ENCODE data around the gene ROBO4. TPM values are rescaled to one million over a fixed set of nuclear protein-coding genes. Genes with fewer than 3 reads are reported as not detected.

Gene ROBO4
- total RNA-seq, 1 experiment from 2014 or later, result not detected

DNA sequence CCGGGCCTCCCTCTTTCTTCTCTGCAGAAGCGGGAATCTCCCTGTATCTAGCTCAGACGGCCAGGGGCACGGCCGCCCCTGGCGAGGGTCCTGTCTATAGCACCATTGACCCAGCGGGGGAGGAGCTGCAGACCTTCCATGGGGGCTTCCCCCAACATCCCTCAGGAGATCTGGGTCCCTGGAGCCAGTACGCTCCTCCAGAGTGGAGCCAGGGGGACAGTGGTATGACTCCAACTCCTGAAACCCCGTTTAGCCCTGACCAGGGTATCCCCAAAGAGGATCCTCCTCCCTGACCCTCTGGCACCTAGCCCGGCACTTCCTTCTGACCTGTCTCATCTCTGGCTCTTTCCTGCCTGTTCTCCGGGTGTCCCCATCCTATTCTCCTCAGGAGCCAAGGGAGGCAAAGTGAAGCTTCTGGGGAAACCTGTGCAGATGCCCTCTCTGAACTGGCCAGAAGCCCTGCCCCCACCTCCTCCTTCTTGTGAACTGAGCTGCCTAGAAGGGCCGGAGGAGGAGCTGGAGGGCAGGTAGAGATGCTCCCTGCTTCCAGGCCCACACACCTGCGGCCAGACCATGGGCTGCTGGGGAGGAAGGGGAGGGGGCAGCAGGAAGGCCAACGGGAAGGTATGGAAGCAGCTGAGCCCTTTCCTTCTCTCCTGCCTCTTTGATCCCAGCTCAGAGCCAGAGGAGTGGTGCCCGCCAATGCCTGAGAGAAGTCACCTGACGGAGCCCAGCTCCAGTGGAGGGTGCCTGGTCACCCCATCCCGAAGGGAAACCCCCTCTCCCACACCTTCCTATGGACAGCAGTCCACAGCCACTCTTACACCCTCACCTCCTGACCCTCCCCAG lies 19.5 kb downstream of the ROBO4 start:
- DNase-seq (ENCODE audit: low spot score), result no peak

DNA sequence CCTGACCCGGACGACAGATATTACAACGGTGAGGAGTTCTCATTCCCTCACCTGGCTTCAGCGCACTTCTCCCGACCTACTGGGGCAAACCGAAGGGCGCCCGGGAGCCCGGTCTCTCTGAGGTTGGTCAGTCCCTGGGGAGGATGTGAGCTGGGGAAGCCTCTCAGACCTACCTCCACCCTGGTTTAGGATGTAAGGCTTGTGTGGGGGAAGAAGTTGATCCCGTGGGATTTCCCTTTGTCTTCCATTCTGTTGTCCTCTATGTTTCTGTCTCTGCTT lies 20.1 kb downstream of the ROBO4 start:
- no peak for DNase-seq (ENCODE audit: low spot score)
- in situ Hi-C loops (cut with HindIII; ENCODE audit: low sequenced_read_pairs), result no loop called here

More for the DNA sequence above, 19.5 kb downstream of the ROBO4 start:
- in situ Hi-C loops (cut with HindIII; ENCODE audit: low sequenced_read_pairs), result no loop called here

DNA sequence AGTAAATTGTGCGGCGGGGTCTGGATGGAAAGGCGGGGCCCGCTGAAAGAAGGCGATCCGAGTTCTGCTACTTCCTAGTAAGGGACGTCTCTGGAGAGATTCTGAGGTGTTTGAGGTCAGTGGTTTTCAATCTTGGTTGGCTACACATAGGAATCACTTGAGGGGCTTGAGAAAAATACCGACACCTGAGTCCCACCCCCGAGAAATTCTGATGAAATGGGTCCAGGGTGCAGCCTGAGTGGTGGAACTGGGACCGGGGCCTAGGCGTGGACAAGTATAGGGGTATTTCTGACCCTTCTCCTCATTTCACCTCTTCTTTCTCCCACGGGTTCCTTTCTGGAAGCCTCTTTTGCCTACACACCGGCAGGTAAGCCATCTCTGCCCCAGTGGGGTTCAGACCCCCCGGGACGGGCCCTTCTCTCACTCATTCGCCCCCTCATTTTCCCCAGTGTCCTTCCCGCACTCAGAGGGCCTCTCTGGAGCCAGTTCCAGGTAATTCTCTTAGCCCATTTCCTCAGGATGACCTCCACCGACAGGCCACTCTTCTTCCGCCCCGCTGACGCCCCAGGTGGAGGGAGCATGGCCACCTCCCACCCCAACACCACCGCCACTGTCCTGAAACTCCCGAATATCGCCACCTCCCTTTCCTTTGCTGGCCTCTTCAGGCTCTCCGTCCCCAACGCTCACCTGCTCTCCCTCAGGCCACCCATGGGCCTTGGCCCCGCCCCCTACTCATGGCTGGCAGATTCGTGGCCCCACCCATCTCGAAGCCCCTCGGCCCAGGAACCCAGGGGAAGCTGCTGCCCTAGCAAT lies 20.6 kb downstream of the ROBO4 start:
- in situ Hi-C loops (cut with HindIII; ENCODE audit: low sequenced_read_pairs), result no loop called here
- DNase-seq (ENCODE audit: low spot score), result no peak

DNA sequence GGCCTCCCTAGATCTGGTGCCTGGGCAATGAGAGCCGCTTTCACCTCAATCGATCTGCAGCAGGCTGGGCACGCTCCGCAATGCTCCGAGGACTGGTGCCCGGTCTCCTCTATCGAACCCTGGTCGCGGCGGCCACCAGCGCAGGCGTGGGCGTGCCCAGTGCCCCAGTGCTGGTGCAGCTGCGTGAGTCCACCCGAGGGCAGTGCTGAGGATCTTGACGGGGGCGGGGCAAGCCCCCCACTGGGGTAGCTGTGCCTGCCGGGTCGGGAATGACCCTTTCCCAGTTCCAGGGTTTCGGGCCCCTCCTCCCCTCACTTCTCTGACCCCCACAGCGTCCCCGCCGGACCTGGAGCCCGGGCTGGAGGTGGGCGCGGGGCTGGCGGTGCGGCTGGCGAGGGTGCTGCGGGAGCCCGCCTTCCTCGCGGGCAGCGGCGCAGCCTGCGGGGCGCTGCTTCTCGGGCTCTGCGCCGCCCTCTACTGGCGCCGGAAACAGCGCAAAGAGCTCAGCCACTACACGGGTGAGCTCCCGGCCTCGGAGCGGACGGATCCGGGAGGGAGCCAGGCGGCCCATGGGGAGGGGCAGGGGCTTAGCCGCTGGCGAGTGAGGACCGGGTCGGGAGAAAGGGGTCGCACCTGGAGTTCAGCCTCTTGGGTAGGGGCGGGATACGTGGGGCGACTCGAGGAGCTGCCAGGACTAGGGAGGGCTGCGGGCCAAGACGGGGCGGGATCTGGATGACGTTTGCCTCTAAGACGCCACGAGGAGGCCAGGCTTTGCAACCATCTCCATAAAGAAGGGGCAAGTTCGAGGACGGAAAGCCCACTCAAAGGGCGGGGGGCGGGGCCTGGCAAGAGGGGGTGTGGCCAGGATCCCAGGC lies 21.5 kb downstream of the ROBO4 start:
- in situ Hi-C loops (cut with HindIII; ENCODE audit: low sequenced_read_pairs), result no loop called here
- peak; percentile 76 for DNase-seq (ENCODE audit: low spot score)

- DNase-seq (ENCODE audit: low spot score), result no peak
- in situ Hi-C loops (cut with HindIII; ENCODE audit: low sequenced_read_pairs), result no loop called here
Observed at GRCh38 chr11:124875401-124875800, 22.3 kb downstream of the ROBO4 start.

DNA sequence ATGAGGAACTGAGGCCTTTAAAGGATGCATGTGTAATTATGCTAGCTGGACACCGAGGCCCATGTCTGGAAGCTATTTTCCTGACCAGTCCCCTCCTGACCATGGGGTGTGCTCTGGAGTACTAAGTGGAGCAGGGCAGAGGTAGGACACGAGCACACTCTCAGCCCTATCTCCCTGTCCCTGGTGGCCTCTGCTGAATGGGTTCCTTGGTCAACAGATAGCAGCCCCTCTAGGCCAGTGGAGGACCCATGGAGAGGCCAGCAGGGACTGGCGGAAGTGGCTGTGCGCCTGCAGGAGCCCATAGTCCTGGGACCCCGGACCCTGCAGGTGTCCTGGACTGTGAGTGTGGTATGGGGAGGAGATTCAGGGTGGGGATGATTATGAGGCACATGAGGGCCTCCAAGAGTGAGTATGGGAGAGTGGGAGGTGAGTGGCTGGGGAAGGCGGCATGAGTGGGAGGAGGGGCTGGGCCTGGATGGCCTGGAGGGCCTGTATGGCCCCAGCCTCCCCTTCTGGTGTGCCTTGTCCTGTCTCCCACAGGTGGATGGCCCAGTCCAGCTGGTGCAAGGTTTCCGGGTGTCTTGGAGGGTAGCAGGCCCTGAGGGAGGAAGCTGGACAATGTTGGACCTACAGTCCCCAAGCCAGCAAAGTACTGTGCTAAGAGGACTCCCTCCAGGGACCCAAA lies 23.0 kb downstream of the ROBO4 start:
- in situ Hi-C loops (cut with HindIII; ENCODE audit: low sequenced_read_pairs), result no loop called here
- DNase-seq (ENCODE audit: low spot score), result no peak

GRCh38 chr11:124873951-124874350 lies 23.7 kb downstream of the ROBO4 start:
- in situ Hi-C loops (cut with HindIII; ENCODE audit: low sequenced_read_pairs), result no loop called here

GRCh38 chr11:124872741-124873140 lies 24.9 kb downstream of the ROBO4 start:
- in situ Hi-C loops (cut with HindIII; ENCODE audit: low sequenced_read_pairs), result no loop called here
- no peak for DNase-seq (ENCODE audit: low spot score)

More at GRCh38 chr11:124873951-124874350, 23.7 kb downstream of the ROBO4 start:
- DNase-seq (ENCODE audit: low spot score), result no peak

DNA sequence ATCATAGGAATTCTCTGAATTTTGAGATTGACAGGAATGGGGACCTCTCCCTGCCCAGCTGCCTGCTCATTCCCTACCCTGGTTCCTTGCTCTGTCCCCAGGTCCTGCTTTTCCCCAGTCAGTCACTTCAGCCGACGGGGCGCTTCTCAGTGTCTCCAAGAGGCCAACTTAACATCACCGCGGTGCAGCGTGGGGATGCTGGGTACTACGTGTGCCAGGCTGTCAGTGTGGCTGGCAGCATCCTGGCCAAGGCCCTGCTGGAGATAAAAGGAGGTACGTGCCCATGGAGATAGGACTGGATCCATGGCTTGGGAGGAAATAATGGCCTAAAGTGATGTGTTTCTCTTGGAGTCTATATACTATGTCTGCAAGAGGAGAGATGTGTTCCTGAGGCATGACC lies 25.4 kb downstream of the ROBO4 start:
- no peak for DNase-seq (ENCODE audit: low spot score)
- in situ Hi-C loops (cut with HindIII; ENCODE audit: low sequenced_read_pairs), result no loop called here

DNA sequence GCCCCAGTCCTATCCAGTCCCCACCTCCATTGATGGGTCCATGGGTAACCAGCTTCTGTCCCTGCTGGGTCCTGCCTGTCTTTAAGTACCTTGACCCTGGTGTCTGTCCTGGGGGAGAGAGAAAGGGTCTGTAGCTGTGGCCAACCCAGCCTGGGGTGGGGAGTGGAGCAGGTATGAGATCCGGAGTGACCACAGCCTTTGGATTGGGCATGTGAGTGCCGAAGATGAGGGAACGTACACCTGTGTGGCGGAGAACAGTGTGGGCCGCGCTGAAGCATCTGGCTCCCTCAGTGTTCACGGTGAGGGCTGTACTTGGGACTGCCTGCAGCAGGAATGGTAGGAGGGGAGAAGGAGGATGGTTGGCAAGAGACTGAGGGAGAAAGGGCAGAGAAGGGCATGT lies 27.2 kb downstream of the ROBO4 start:
- in situ Hi-C loops (cut with HindIII; ENCODE audit: low sequenced_read_pairs), result no loop called here

DNA sequence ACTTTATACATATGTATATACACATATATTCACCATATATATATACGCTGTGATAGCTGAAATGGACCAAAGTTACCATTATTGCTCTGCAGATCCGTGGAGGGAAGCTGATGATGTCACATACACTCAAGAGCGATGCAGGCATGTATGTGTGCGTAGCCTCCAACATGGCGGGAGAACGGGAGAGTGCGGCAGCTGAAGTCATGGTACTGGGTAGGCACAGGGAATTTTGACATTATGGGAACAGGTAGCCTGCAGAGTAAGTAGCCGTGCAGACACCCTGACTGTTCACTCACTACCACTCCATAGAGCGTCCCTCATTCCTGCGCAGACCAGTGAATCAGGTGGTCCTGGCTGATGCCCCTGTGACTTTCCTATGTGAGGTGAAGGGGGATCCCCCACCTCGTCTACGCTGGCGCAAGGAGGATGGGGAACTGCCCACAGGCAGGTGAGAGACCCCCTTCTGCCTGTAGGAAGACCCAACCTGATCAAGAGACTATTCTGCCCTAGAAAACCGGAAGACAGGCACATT lies 27.7 kb downstream of the ROBO4 start:
- in situ Hi-C loops (cut with HindIII; ENCODE audit: low sequenced_read_pairs), result no loop called here
- no peak for DNase-seq (ENCODE audit: low spot score)

More for the DNA sequence above, 27.2 kb downstream of the ROBO4 start:
- DNase-seq (ENCODE audit: low spot score), result no peak

DNA sequence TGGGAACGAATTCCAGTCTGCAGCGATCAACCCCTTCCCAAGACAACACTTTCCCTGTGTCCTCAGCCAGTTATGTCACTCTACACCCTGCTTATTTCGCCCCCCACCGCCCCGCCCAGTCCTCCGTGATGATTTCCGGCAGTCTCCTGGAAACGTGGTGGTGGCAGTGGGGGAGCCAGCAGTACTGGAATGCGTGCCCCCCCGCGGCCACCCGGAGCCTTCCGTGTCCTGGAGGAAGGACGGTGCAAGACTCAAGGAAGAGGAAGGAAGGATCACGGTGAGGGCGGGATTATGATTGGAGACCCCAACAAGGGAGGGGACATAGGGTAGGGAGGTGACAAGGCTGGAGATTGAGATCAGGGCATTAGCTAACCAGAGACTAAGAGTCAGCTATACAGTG lies 28.3 kb downstream of the ROBO4 start:
- in situ Hi-C loops (cut with HindIII; ENCODE audit: low sequenced_read_pairs), result no loop called here
- no peak for DNase-seq (ENCODE audit: low spot score)

- in situ Hi-C loops (cut with HindIII; ENCODE audit: low sequenced_read_pairs), result no loop called here
- no peak for DNase-seq (ENCODE audit: low spot score)
Observed at GRCh38 chr11:124868331-124869274, 29.1 kb downstream of the ROBO4 start.

DNA sequence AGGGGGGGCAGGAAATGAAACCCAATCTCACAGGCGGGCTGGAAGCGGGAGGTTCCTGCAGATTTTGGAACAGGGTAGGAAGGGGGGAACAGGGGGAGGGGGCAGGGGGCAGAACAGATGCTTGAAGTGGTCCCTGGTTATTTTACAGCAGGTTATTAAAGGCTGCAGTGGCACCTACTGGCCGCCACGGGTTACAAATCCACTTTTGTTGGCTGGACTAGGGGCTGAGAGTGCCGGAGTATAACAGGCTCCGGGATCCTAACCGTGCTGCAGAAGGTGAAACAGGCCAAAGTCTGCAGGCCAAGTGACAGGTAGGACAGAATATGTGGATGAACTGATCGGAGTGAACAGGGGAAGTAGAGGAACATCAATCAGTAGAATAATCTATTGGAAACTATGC lies 30.0 kb downstream of the ROBO4 start:
- in situ Hi-C loops (cut with HindIII; ENCODE audit: low sequenced_read_pairs), result no loop called here
- peak; percentile 28 for DNase-seq (ENCODE audit: low spot score)

DNA sequence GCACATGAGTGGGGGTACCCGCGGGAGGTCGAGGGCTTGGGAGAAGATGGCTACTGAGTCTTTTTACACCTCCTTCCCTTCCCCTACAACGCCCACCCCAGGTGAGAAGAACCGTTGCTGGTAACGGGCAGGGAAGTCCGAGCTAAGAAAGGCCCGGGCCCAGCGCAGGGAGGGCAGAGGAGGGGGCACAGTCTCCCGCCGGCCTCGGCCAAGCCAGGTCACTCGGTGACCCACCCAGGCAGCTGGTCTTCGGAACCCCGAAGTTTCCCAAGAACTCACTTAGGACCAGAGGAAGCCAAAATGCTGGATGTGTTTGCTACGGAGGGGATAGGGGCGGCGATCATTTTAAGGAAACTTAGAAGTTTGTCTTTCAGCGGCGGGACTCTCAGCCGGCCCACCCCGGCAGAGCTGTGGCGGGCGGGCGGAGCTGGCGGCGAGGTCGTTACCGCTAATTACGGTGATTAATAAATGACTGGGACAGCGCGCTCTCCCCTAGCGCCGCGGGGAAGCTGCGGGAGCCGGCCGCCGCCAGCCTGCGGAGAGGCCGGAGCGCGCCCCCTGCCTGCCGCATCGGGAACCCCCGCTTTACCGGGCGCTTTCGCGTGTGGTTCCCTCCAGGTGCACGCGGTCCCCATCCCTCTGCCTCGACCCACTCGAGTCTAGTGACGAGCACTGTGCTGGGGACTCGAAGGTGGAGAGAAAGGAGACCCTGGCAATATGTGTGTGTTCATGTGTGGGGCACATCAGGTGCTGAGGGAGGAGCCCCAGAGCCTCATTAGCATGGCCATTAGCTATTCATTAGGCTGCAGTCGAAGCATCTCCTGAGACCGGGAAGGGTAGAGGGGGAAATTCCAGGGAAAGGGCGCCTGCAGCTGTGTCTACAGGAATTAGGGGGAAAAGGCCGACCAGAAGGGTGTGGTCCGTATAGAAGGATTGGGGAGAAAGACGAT lies 31.5 kb downstream of the ROBO4 start:
- in situ Hi-C loops (cut with HindIII; ENCODE audit: low sequenced_read_pairs), result no loop called here
- no peak for DNase-seq (ENCODE audit: low spot score)

GRCh38 chr11:124865181-124865901 lies 32.3 kb downstream of the ROBO4 start, which contains the start of gene ROBO3:
TSS of gene ROBO3 (plus strand) at chr11:124865432. CDS start at chr11:124865578, 146 bp downstream.
- in situ Hi-C loops (cut with HindIII; ENCODE audit: low sequenced_read_pairs), result no loop called here
- DNase-seq (ENCODE audit: low spot score), result no peak

All from G401 (cell line).